ENCODE results near the gene ATP6V0A4.

The ATP6V0A4 gene

GRCh38 chr7:138797715-138798320, at the start of gene ATP6V0A4, which contains the start of gene TMEM213:
Gene ATP6V0A4, minus strand, starts transcription at chr7:138798196. Its CDS starts 26,949 bp downstream, at chr7:138771247.
Gene TMEM213, plus strand, starts transcription at chr7:138797994. Its CDS starts 111 bp downstream, at chr7:138798105.
- no peak for DNase-seq (ENCODE audit: low read depth)
- no peak within 1 kb of the TSS for H3K4me3 ChIP-seq (ENCODE audit: low read depth, low read length)
- no peak for TF ChIP-seq CTCF (IDR thresholded peaks at IDR 0.05; ENCODE audit: insufficient read depth, low read depth, low read length, missing control alignments)

- no peak overlapping the region for H3K4me3 ChIP-seq (ENCODE audit: low read depth, low read length)
- TF ChIP-seq CTCF (IDR thresholded peaks at IDR 0.05; ENCODE audit: insufficient read depth, low read depth, low read length, missing control alignments) = no peak
- DNase-seq (ENCODE audit: low read depth) = no peak
Observed at GRCh38 chr7:138845711-138846110, 47.7 kb upstream of the ATP6V0A4 start.

- no peak overlapping the region for H3K4me3 ChIP-seq (ENCODE audit: low read depth, low read length)
- TF ChIP-seq CTCF (IDR thresholded peaks at IDR 0.05; ENCODE audit: insufficient read depth, low read depth, low read length, missing control alignments) = no peak
- no peak for DNase-seq (ENCODE audit: low read depth)
Observed at GRCh38 chr7:138843632-138844580, 45.9 kb upstream of the ATP6V0A4 start.

GRCh38 chr7:138842111-138842510, 44.1 kb upstream of the ATP6V0A4 start:
- DNase-seq (ENCODE audit: low read depth) = no peak
- TF ChIP-seq CTCF (IDR thresholded peaks at IDR 0.05; ENCODE audit: insufficient read depth, low read depth, low read length, missing control alignments) = no peak
- H3K4me3 ChIP-seq (ENCODE audit: low read depth, low read length) = no peak overlapping the region

GRCh38 chr7:138838166-138838565, 40.2 kb upstream of the ATP6V0A4 start:
- TF ChIP-seq CTCF (IDR thresholded peaks at IDR 0.05; ENCODE audit: insufficient read depth, low read depth, low read length, missing control alignments) = no peak
- DNase-seq (ENCODE audit: low read depth) = no peak

GRCh38 chr7:138837627-138838026, 39.6 kb upstream of the ATP6V0A4 start:
- no peak for DNase-seq (ENCODE audit: low read depth)
- no peak overlapping the region for H3K4me3 ChIP-seq (ENCODE audit: low read depth, low read length)
- no peak for TF ChIP-seq CTCF (IDR thresholded peaks at IDR 0.05; ENCODE audit: insufficient read depth, low read depth, low read length, missing control alignments)

More at GRCh38 chr7:138838166-138838565, 40.2 kb upstream of the ATP6V0A4 start:
- H3K4me3 ChIP-seq (ENCODE audit: low read depth, low read length) = no peak overlapping the region

Measured in GM12865 (cell line).